ENCODE results near the gene ADD3. TPM values are rescaled to one million over a fixed set of nuclear protein-coding genes. Genes with fewer than 3 reads are reported as not detected.

The ADD3 gene
- total RNA-seq, 4 donors from 2014 or later = 91.9 to 185 (median 155) TPM

GRCh38 chr10:109967739-109968088, 40.1 kb upstream of the ADD3 start:
- TF ChIP-seq POLR2A (IDR thresholded peaks at IDR 0.05) (no peak), CTCF (IDR thresholded peaks at IDR 0.05) (no peak)
- intact Hi-C loops (cut with DNase I; ENCODE audit: low total_unique reads) = no loop called here
- H3K4me3 ChIP-seq (ENCODE audit: low read depth, poor library complexity, severe bottlenecking) = no peak overlapping the region
- no peak for DNase-seq (ENCODE audit: low spot score in 2 of 2)

GRCh38 chr10:109968953-109969759, 38.6 kb upstream of the ADD3 start:
- WGBS, 2 donors = 66 to 87% methylated on average over 14 of the region's 14 CpGs
- no peak overlapping the region for H3K4me3 ChIP-seq (ENCODE audit: low read depth, poor library complexity, severe bottlenecking)
- TF ChIP-seq POLR2A (IDR thresholded peaks at IDR 0.05) = no peak
- TF ChIP-seq CTCF (IDR thresholded peaks at IDR 0.05) = no peak
- intact Hi-C loops (cut with DNase I; ENCODE audit: low total_unique reads) = no loop called here
- no peak for DNase-seq (ENCODE audit: low spot score in 2 of 2)

GRCh38 chr10:109969760-109970346, 37.9 kb upstream of the ADD3 start:
- no peak for TF ChIP-seq POLR2A (IDR thresholded peaks at IDR 0.05)
- intact Hi-C loops (cut with DNase I; ENCODE audit: low total_unique reads) = loop anchor here (2.0 kb wide), 1 partner anchor 523 kb away; no protein-coding TSS in a partner anchor
- no peak for DNase-seq (ENCODE audit: low spot score in 2 of 2)
- no peak overlapping the region for H3K4me3 ChIP-seq (ENCODE audit: low read depth, poor library complexity, severe bottlenecking)
- WGBS, 2 donors = 75 to 76% methylated on average over 8 of the region's 8 CpGs

DNA sequence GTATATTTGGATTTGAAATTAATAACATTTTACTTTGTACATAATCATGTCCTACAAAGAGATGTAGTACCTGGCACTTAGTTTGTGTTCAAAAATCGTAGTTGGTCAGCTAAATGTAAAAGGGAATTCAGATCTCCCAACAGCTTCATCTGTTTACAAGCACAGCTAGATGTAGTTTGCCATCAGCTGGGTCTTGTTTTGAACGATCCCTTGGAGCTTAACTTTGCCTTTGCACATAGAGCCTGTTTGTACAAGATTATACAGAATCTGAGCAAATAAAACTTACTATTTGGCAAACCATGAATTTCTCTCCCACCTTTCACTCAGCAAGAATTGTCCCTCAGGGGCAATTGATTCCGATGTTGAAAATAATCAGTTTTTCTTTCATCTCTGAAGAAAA, 36.1 kb upstream of the ADD3 start:
- intact Hi-C loops (cut with DNase I; ENCODE audit: low total_unique reads) = loop anchor here (2.0 kb wide), 1 partner anchor 521 kb away; no protein-coding TSS in a partner anchor

GRCh38 chr10:109972372-109973001, 35.3 kb upstream of the ADD3 start:
- no peak overlapping the region for H3K4me3 ChIP-seq (ENCODE audit: low read depth, poor library complexity, severe bottlenecking)
- 67 to 89% methylated on average over 2 of the region's 2 CpGs for WGBS, 2 donors
- DNase-seq (ENCODE audit: low spot score in 2 of 2) = no peak
- intact Hi-C loops (cut with DNase I; ENCODE audit: low total_unique reads) = no loop called here
- TF ChIP-seq CTCF (IDR thresholded peaks at IDR 0.05) = no peak
- no peak for TF ChIP-seq POLR2A (IDR thresholded peaks at IDR 0.05)

More for the DNA sequence above, 36.1 kb upstream of the ADD3 start:
- no peak overlapping the region for H3K4me3 ChIP-seq (ENCODE audit: low read depth, poor library complexity, severe bottlenecking)
- TF ChIP-seq POLR2A (IDR thresholded peaks at IDR 0.05) (no peak), CTCF (IDR thresholded peaks at IDR 0.05) (no peak)
- 56 to 60% methylated on average over 3 of the region's 3 CpGs for WGBS, 2 donors
- no peak for DNase-seq (ENCODE audit: low spot score in 2 of 2)

GRCh38 chr10:109973326-109973829, 34.4 kb upstream of the ADD3 start:
- TF ChIP-seq POLR2A (IDR thresholded peaks at IDR 0.05) (no peak), CTCF (IDR thresholded peaks at IDR 0.05) (no peak)
- H3K4me3 ChIP-seq (ENCODE audit: low read depth, poor library complexity, severe bottlenecking) = no peak overlapping the region
- DNase-seq (ENCODE audit: low spot score in 2 of 2) = no peak
- WGBS, 2 donors = 82 to 84% methylated on average over 3 of the region's 3 CpGs
- intact Hi-C loops (cut with DNase I; ENCODE audit: low total_unique reads) = no loop called here
